ENCODE results near the gene DACH1.

Gene DACH1

DNA sequence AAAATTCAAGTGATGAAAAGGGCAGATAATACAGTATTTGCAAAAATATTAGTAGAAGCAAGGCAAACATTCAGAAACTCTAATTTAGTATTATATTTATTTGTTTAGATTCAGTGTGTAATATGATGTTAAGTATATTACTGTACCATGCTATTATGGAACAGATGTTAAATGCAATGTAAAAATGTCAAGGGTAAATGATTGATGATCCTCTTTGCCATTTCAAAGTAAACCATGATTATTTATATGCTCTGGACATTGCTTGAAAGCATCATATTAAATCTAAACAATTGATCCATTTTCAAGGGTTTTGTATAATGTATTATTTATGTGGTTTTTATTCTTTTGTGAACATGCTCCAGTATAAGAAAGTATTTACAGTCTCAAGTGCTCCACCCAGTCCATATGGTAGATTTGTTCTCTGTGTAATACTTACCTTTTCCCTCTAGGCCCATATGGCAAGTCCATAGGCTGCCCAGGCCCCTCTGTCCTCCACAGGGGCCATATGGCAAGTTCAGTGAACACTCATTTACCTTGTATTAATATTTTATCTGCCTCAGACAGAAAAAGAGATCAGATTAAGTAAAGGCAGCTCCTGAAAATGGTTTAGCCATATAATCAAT, 353.5 kb downstream of the DACH1 start:
- no peak for TF ChIP-seq GLIS3 (CRISPR knock-in tag; IDR thresholded peaks at IDR 0.05)
- TF ChIP-seq ESRRG (CRISPR knock-in tag; IDR thresholded peaks at IDR 0.05): no peak
- TF ChIP-seq, protein P1, sequence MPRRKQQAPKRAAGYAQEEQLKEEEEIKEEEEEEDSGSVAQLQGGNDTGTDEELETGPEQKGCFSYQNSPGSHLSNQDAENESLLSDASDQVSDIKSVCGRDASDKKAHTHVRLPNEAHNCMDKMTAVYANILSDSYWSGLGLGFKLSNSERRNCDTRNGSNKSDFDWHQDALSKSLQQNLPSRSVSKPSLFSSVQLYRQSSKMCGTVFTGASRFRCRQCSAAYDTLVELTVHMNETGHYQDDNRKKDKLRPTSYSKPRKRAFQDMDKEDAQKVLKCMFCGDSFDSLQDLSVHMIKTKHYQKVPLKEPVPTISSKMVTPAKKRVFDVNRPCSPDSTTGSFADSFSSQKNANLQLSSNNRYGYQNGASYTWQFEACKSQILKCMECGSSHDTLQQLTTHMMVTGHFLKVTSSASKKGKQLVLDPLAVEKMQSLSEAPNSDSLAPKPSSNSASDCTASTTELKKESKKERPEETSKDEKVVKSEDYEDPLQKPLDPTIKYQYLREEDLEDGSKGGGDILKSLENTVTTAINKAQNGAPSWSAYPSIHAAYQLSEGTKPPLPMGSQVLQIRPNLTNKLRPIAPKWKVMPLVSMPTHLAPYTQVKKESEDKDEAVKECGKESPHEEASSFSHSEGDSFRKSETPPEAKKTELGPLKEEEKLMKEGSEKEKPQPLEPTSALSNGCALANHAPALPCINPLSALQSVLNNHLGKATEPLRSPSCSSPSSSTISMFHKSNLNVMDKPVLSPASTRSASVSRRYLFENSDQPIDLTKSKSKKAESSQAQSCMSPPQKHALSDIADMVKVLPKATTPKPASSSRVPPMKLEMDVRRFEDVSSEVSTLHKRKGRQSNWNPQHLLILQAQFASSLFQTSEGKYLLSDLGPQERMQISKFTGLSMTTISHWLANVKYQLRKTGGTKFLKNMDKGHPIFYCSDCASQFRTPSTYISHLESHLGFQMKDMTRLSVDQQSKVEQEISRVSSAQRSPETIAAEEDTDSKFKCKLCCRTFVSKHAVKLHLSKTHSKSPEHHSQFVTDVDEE (CRISPR knock-in tag; IDR thresholded peaks at IDR 0.05): no peak
- TF ChIP-seq, protein P2, sequence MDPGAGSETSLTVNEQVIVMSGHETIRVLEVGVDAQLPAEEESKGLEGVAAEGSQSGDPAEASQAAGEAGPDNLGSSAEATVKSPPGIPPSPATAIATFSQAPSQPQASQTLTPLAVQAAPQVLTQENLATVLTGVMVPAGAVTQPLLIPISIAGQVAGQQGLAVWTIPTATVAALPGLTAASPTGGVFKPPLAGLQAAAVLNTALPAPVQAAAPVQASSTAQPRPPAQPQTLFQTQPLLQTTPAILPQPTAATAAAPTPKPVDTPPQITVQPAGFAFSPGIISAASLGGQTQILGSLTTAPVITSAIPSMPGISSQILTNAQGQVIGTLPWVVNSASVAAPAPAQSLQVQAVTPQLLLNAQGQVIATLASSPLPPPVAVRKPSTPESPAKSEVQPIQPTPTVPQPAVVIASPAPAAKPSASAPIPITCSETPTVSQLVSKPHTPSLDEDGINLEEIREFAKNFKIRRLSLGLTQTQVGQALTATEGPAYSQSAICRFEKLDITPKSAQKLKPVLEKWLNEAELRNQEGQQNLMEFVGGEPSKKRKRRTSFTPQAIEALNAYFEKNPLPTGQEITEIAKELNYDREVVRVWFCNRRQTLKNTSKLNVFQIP (CRISPR knock-in tag; IDR thresholded peaks at IDR 0.05; ENCODE audit: borderline replicate concordance, low read depth): no peak
- TF ChIP-seq TOX (CRISPR knock-in tag; IDR thresholded peaks at IDR 0.05; ENCODE audit: borderline replicate concordance): no peak
- no peak for TF ChIP-seq ZFP30 (CRISPR knock-in tag; IDR thresholded peaks at IDR 0.05)
- TF ChIP-seq ISL1 (CRISPR knock-in tag; IDR thresholded peaks at IDR 0.05): no peak
- TF ChIP-seq, protein P3, sequence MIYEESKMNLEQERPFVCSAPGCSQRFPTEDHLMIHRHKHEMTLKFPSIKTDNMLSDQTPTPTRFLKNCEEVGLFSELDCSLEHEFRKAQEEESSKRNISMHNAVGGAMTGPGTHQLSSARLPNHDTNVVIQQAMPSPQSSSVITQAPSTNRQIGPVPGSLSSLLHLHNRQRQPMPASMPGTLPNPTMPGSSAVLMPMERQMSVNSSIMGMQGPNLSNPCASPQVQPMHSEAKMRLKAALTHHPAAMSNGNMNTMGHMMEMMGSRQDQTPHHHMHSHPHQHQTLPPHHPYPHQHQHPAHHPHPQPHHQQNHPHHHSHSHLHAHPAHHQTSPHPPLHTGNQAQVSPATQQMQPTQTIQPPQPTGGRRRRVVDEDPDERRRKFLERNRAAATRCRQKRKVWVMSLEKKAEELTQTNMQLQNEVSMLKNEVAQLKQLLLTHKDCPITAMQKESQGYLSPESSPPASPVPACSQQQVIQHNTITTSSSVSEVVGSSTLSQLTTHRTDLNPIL (CRISPR knock-in tag; IDR thresholded peaks at IDR 0.05; ENCODE audit: low read depth): no peak
- no peak for ATAC-seq

DNA sequence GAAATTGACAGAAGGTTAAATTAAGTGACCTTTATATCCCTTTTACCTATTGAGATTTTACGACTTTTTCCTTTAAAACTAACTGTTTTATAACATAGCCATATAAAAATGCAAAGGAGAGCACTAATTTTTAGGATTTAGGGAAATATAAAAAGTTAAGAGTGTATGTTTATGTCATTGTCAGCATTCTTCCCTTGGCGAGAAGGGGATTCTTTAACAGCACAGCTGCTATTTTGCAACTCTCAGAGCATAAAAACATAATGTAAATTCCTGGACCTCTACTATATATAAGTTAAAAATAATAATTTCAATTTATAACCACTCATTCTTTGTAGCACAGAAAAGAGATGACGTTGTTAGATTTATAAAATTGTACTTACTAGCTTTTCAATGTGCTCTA, 363.2 kb downstream of the DACH1 start:
- no peak for ATAC-seq
- TF ChIP-seq BACH2 (CRISPR knock-in tag; IDR thresholded peaks at IDR 0.05; ENCODE audit: borderline replicate concordance) (no peak), ZFP3 (CRISPR knock-in tag; IDR thresholded peaks at IDR 0.05) (no peak), TCF4 (CRISPR knock-in tag; IDR thresholded peaks at IDR 0.05; ENCODE audit: borderline replicate concordance) (no peak), ZNF70 (CRISPR knock-in tag; IDR thresholded peaks at IDR 0.05) (no peak), ZC3H10 (CRISPR knock-in tag; IDR thresholded peaks at IDR 0.05) (no peak), ZFP30 (CRISPR knock-in tag; IDR thresholded peaks at IDR 0.05) (no peak), PPARA (CRISPR knock-in tag; IDR thresholded peaks at IDR 0.05; ENCODE audit: borderline replicate concordance) (no peak), GLIS3 (CRISPR knock-in tag; IDR thresholded peaks at IDR 0.05) (no peak), ESRRG (CRISPR knock-in tag; IDR thresholded peaks at IDR 0.05) (no peak), ZNF565 (CRISPR knock-in tag; conservative IDR thresholded peaks at IDR 0.05; ENCODE audit: low read depth) (no peak), ZNF8 (CRISPR knock-in tag; IDR thresholded peaks at IDR 0.05) (no peak)
- TF ChIP-seq, protein P2 (CRISPR knock-in tag; IDR thresholded peaks at IDR 0.05; ENCODE audit: borderline replicate concordance, low read depth): no peak
- TF ChIP-seq, protein P4, sequence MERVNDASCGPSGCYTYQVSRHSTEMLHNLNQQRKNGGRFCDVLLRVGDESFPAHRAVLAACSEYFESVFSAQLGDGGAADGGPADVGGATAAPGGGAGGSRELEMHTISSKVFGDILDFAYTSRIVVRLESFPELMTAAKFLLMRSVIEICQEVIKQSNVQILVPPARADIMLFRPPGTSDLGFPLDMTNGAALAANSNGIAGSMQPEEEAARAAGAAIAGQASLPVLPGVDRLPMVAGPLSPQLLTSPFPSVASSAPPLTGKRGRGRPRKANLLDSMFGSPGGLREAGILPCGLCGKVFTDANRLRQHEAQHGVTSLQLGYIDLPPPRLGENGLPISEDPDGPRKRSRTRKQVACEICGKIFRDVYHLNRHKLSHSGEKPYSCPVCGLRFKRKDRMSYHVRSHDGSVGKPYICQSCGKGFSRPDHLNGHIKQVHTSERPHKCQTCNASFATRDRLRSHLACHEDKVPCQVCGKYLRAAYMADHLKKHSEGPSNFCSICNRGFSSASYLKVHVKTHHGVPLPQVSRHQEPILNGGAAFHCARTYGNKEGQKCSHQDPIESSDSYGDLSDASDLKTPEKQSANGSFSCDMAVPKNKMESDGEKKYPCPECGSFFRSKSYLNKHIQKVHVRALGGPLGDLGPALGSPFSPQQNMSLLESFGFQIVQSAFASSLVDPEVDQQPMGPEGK (CRISPR knock-in tag; IDR thresholded peaks at IDR 0.05; ENCODE audit: borderline replicate concordance): no peak

DNA sequence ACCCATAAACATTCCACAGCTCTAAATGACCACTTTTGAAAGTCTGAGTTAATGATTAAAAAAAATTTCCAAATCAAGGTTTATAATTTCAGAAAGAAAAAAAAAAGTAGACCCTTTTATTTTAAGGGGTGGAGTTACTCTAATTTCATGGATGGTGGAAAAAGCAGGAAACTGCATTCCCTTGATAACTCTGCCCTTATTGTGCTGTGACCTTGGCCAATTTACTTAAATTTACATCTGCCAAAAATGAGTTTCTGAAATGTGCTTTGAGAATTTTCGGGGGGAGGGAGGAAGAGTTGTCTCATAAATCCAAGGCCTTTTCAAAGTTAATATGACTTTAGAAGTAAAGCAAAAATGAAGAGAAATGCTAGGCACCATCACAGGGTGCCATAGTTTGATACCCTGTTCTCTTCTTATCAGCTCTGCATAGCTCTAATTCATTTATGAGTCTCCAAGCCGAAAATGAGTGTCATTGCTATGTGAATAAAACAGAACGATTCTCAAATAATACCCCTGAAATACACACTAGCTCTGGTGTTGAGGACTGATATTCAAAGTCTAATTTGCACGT, 367.0 kb downstream of the DACH1 start:
- ATAC-seq: no peak

More for the DNA sequence above, 367.0 kb downstream of the DACH1 start:
- TF ChIP-seq ISL1 (CRISPR knock-in tag; IDR thresholded peaks at IDR 0.05): no peak
- no peak for TF ChIP-seq TOX (CRISPR knock-in tag; IDR thresholded peaks at IDR 0.05; ENCODE audit: borderline replicate concordance)
- TF ChIP-seq, protein P3 (CRISPR knock-in tag; IDR thresholded peaks at IDR 0.05; ENCODE audit: low read depth): no peak
- TF ChIP-seq, protein P5, sequence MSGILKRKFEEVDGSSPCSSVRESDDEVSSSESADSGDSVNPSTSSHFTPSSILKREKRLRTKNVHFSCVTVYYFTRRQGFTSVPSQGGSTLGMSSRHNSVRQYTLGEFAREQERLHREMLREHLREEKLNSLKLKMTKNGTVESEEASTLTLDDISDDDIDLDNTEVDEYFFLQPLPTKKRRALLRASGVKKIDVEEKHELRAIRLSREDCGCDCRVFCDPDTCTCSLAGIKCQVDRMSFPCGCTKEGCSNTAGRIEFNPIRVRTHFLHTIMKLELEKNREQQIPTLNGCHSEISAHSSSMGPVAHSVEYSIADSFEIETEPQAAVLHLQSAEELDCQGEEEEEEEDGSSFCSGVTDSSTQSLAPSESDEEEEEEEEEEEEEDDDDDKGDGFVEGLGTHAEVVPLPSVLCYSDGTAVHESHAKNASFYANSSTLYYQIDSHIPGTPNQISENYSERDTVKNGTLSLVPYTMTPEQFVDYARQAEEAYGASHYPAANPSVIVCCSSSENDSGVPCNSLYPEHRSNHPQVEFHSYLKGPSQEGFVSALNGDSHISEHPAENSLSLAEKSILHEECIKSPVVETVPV (CRISPR knock-in tag; IDR thresholded peaks at IDR 0.05): no peak
- no peak for TF ChIP-seq PPARA (CRISPR knock-in tag; IDR thresholded peaks at IDR 0.05; ENCODE audit: borderline replicate concordance)
- TF ChIP-seq, protein P2 (CRISPR knock-in tag; IDR thresholded peaks at IDR 0.05; ENCODE audit: borderline replicate concordance, low read depth): no peak
- TF ChIP-seq RARB (CRISPR knock-in tag; IDR thresholded peaks at IDR 0.05): no peak
- TF ChIP-seq ZC3H10 (CRISPR knock-in tag; IDR thresholded peaks at IDR 0.05): no peak
- TF ChIP-seq ARNTL (CRISPR knock-in tag; IDR thresholded peaks at IDR 0.05; ENCODE audit: borderline replicate concordance, low read depth): no peak
- TF ChIP-seq ZNF8 (CRISPR knock-in tag; IDR thresholded peaks at IDR 0.05): no peak
- TF ChIP-seq TCF4 (CRISPR knock-in tag; IDR thresholded peaks at IDR 0.05; ENCODE audit: borderline replicate concordance): no peak
- TF ChIP-seq ZFP3 (CRISPR knock-in tag; IDR thresholded peaks at IDR 0.05): no peak
- TF ChIP-seq OSR1 (CRISPR knock-in tag; IDR thresholded peaks at IDR 0.05): no peak
- no peak for TF ChIP-seq ZFP30 (CRISPR knock-in tag; IDR thresholded peaks at IDR 0.05)

All from SK-N-SH treated with all-trans-retinoic acid at 6 μM for 48 hours (cell line).